ENCODE data around the gene APOO.

GRCh38 chrX:23825675-23826074 lies 82.1 kb downstream of the APOO start:
- TF ChIP-seq POLR2A (IDR thresholded peaks at IDR 0.05) (no peak), CTCF (IDR thresholded peaks at IDR 0.05) (no peak)
